PFSK-1 (cell line): ENCODE data around the gene ZBTB48. TPM values are rescaled to one million over a fixed set of nuclear protein-coding genes. Genes with fewer than 3 reads are reported as not detected.

Experiments
- FOXP2 ChIP-seq: optimal IDR thresholded peaks from 2 replicates; pipeline ENCODE3; 2011; ENCODE audit warnings: borderline replicate concordance, control low read depth, inconsistent platforms; ENCODE audit not compliant: insufficient read depth; ENCODE audit errors: extremely low read length, extremely low read depth
- POLR2AphosphoS5 ChIP-seq: IDR thresholded peaks from 2 replicates; pipeline ENCODE4 v1.6.1; 2012; ENCODE audit warnings: low read depth, mild to moderate bottlenecking, control low read depth, low read length, moderate library complexity
- SIN3A ChIP-seq: IDR thresholded peaks from 2 replicates; pipeline ENCODE4 v1.6.1; 2012; ENCODE audit warnings: mild to moderate bottlenecking, low read length, moderate library complexity, borderline replicate concordance; ENCODE audit not compliant: insufficient read depth
- TAF1 ChIP-seq: IDR thresholded peaks from 2 replicates; pipeline ENCODE4 v1.6.1; 2012; ENCODE audit warnings: low read length, control low read depth, borderline replicate concordance; ENCODE audit not compliant: insufficient read depth
- polyA plus RNA-seq: library from polyadenylated mRNA; unstranded; fragments of >200 nt; gene quantifications from one replicate; pipeline ENCODE4 v1.2.1, GENCODE V29; 2012; ENCODE audit warnings: low read depth, missing spikeins; ENCODE audit not compliant: insufficient read length
- TF ChIP-seq, protein P1 (sequence below), 2 experiments: IDR thresholded peaks; 2 replicates each; pipeline versions ENCODE4 v1.6.1 to v1.8.0; 2011 to 2012; ENCODE audit warnings: low read depth in 2 of 2, low read length in 2 of 2, control low read depth in 1 of 2, inconsistent platforms in 1 of 2, mild to moderate bottlenecking in 1 of 2, moderate library complexity in 1 of 2; ENCODE audit not compliant: insufficient read depth in 1 of 2

ZBTB48 gene
- polyA plus RNA-seq: 40.6 TPM

DNA sequence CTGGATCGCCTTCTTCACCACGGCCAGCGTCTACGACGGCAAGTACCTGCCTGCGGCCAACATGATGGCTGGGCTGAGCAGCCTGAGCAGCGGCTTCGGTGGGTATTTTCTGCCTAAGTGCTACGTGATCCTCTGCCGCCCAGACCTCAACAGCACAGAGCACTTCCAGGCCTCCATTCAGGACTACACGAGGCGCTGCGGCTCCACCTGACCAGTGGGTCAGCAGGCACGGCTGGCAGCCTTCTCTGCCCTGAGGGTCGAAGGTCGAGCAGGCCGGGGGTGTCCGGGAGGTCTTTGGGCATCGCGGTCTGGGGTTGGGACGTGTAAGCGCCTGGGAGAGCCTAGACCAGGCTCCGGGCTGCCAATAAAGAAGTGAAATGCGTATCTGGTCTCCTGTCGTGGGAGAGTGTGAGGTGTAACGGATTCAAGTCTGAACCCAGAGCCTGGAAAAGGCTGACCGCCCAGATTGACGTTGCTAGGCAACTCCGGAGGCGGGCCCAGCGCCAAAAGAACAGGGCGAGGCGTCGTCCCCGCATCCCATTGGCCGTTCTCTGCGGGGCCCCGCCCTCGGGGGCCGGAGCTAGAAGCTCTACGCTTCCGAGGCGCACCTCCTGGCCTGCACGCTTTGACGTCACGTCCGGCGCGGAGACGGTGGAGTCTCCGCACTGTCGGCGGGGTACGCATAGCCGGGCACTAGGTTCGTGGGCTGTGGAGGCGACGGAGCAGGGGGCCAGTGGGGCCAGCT lies at the start of gene ZBTB48:
Gene ZBTB48 (plus strand): TSS at position 621 of the 745 bp plus-strand sequence. CDS start 616 bp downstream, outside the sequence.
- TF ChIP-seq POLR2AphosphoS5: peak; percentile 97
- no peak for TF ChIP-seq SIN3A
- TF ChIP-seq, protein P1, sequence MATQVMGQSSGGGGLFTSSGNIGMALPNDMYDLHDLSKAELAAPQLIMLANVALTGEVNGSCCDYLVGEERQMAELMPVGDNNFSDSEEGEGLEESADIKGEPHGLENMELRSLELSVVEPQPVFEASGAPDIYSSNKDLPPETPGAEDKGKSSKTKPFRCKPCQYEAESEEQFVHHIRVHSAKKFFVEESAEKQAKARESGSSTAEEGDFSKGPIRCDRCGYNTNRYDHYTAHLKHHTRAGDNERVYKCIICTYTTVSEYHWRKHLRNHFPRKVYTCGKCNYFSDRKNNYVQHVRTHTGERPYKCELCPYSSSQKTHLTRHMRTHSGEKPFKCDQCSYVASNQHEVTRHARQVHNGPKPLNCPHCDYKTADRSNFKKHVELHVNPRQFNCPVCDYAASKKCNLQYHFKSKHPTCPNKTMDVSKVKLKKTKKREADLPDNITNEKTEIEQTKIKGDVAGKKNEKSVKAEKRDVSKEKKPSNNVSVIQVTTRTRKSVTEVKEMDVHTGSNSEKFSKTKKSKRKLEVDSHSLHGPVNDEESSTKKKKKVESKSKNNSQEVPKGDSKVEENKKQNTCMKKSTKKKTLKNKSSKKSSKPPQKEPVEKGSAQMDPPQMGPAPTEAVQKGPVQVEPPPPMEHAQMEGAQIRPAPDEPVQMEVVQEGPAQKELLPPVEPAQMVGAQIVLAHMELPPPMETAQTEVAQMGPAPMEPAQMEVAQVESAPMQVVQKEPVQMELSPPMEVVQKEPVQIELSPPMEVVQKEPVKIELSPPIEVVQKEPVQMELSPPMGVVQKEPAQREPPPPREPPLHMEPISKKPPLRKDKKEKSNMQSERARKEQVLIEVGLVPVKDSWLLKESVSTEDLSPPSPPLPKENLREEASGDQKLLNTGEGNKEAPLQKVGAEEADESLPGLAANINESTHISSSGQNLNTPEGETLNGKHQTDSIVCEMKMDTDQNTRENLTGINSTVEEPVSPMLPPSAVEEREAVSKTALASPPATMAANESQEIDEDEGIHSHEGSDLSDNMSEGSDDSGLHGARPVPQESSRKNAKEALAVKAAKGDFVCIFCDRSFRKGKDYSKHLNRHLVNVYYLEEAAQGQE (IDR thresholded peaks at IDR 0.05; ENCODE audit: insufficient read depth in 1 of 2, low read depth in 2 of 2, low read length in 2 of 2): no peak
- peak; percentile 90 for TF ChIP-seq FOXP2
- TF ChIP-seq TAF1: peak; percentile 61; the same call in 1 of the 2 replicates

DNA sequence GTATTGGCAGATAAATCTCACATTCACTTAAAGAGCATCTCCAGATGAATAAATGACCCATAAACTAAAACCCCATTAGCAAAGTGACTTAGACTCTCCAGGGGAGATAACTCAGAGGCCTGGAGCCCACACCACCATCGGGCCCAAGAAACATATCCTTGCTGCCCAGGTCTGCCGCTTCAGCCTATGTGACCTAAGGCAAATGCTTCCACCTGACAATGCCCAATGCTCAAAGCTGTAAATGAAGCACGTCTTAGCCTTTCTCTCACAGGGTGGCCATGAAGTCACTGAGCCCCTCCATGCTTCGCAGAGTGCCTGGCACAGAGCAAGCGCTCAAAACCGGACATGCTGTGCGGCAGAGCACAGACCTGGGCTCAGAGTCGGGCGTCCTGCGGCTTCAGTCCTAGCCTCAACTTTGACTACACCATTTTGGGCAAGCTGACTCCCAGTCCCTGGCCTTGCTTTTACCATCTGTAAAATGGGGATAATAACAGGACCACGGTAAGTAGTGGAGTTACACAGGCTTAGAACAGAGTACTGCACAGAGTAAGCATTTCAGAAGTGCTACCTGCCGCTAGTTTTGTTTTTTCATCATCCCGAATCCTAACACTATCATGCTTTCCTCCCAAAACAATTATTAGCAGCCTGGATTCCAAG lies 49.2 kb upstream of the ZBTB48 start:
- TF ChIP-seq, protein P1 (IDR thresholded peaks at IDR 0.05; ENCODE audit: insufficient read depth in 1 of 2, low read depth in 2 of 2, low read length in 2 of 2): no peak
- TF ChIP-seq FOXP2: no peak
- TF ChIP-seq TAF1: no peak
- no peak for TF ChIP-seq SIN3A
- no peak for TF ChIP-seq POLR2AphosphoS5

DNA sequence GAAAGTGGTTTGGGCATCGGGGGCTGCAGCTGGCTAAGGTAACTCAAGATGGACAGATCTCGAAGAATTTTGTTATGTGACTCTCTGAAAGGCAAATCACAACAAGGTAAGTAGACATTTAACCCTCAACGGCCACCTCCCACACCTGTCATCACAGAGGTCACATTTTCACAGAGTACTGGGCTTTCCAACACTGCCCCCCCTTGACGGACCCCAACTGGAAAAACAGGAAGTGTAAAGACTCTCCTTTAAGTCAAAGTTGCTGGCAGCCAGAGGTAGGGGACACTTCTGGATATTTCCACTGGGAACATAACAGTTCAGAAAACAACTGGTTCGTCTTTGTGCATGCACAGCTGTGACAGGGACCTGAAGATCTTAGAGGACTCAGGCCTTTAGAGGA lies 47.8 kb upstream of the ZBTB48 start:
- TF ChIP-seq SIN3A (no peak), POLR2AphosphoS5 (no peak), TAF1 (no peak), FOXP2 (no peak)
- TF ChIP-seq, protein P1 (IDR thresholded peaks at IDR 0.05; ENCODE audit: insufficient read depth in 1 of 2, low read depth in 2 of 2, low read length in 2 of 2): no peak

DNA sequence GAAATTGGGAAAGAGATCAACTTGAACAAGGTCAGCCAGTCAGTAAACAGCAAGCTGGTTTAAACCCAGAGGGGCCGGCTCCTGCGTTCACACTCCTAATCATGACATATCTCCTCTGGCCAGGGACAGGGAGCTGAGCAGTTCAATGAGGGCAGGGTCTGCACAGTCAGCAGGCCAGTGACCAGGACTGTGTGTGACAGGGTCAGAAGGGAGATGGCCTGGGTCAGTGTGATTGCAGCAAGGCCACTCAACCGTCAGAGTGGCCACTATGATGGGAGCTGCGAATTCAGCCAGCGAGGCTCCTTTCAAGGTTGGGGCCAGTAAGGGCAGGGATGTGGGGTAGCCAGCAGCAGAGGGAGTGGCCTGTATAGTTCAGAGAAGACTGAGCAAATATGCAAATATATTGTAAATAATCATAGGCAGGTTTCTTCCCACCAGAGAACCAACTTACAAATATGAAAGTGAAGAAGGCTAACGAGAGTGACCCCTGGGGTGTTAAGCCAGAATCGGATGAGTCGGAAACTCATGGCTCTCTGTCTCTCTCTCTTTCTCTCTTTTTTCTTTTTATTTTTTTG lies 45.5 kb upstream of the ZBTB48 start:
- TF ChIP-seq, protein P1 (IDR thresholded peaks at IDR 0.05; ENCODE audit: insufficient read depth in 1 of 2, low read depth in 2 of 2, low read length in 2 of 2): no peak
- TF ChIP-seq TAF1 (no peak), FOXP2 (no peak), SIN3A (no peak)
